Mucosa of descending colon (tissue), 3 donors: ENCODE measurements around the gene PDGFB. TPM values are rescaled to one million over a fixed set of nuclear protein-coding genes. Genes with fewer than 3 reads are reported as not detected.
A peak's percentile ranks its signal among the peaks of the same experiment; 100 is the strongest.

ENCODE experiments used
- ATAC-seq: fragments of 200-7000 bp; cut with Tn5 transposase; one replicate; pipeline ENCODE4 v1.9.1; 2020; ENCODE audit warnings: mild to moderate bottlenecking, moderate library complexity
- DNase-seq, 3 donors: peaks; one replicate each; pipeline ENCODE4 v3.0.0-alpha.2; 2020
- H3K36me3 ChIP-seq: fragments of 200-600 bp; one replicate; pipeline ENCODE4 v1.8.0; 2021; ENCODE audit warnings: low read depth, mild to moderate bottlenecking
- H3K4me1 ChIP-seq: fragments of 200-600 bp; one replicate; pipeline ENCODE4 v1.8.0; 2021; ENCODE audit warnings: low read depth, mild to moderate bottlenecking
- H3K4me3 ChIP-seq: fragments of 200-600 bp; one replicate; pipeline ENCODE4 v1.8.0; 2021; ENCODE audit warnings: mild to moderate bottlenecking
- H3K9me3 ChIP-seq: fragments of 200-600 bp; one replicate; pipeline ENCODE4 v1.8.0; 2021; ENCODE audit warnings: mild to moderate bottlenecking
- intact Hi-C, 2 donors: fragments of 100-400 bp; cut with DNase I in 1 of 2; cut with micrococcal nuclease in 1 of 2; formaldehyde crosslinking; loops; one replicate each; pipeline versions ENCODE4 v1.11.0 to v1.11.1; 2022; cut with DNase I, micrococcal nuclease
- total RNA-seq, 3 donors: library from RNA; stranded (reverse); fragmentation: NEBNext Ultra II Directional in 2 of 3; extraction: Animal tissue kit (Norgen Biotek cat#: 25700) in 2 of 3; gene quantifications; one replicate each; pipeline versions ENCODE4 v1.2.1 to v1.2.4, GENCODE V29; 2021 to 2023
- TF ChIP-seq, protein P1 (sequence below): fragments of 200-600 bp; IDR thresholded peaks from one replicate; pipeline ENCODE4 v1.8.0; 2022; ENCODE audit warnings: antibody characterized with exemption, mild to moderate bottlenecking
- donor health status: DM: no; HTN: no; CAD: no; lungs with moderate emphysema.
- donor health status: DM: no; HTN: no; CAD: no.
- donor health status: DM: no; HTN: yes; CAD: no.

The PDGFB gene
- total RNA-seq, 3 donors from 2014 or later, result 1.8 to 16.6 (median 5.4) TPM

- no peaks in the 10 kb centered on the region for H3K36me3 ChIP-seq
- ATAC-seq (no peak), DNase-seq (no peak)
- H3K9me3 ChIP-seq, result no peaks in the 10 kb centered on the region
- TF ChIP-seq, protein P1, sequence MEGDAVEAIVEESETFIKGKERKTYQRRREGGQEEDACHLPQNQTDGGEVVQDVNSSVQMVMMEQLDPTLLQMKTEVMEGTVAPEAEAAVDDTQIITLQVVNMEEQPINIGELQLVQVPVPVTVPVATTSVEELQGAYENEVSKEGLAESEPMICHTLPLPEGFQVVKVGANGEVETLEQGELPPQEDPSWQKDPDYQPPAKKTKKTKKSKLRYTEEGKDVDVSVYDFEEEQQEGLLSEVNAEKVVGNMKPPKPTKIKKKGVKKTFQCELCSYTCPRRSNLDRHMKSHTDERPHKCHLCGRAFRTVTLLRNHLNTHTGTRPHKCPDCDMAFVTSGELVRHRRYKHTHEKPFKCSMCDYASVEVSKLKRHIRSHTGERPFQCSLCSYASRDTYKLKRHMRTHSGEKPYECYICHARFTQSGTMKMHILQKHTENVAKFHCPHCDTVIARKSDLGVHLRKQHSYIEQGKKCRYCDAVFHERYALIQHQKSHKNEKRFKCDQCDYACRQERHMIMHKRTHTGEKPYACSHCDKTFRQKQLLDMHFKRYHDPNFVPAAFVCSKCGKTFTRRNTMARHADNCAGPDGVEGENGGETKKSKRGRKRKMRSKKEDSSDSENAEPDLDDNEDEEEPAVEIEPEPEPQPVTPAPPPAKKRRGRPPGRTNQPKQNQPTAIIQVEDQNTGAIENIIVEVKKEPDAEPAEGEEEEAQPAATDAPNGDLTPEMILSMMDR, result no peak
- H3K4me3 ChIP-seq, result no peak overlapping the region
- peaks cover 11% of the 10 kb centered on the region for H3K4me1 ChIP-seq
- intact Hi-C loops, result loop anchor here in 1 of 2 donors (10.0 kb wide), 1 partner anchor 136 kb away; the partner anchor contains the start of gene RPL3
These were observed 66.3 kb downstream of the PDGFB start for GRCh38 chr22:39178206-39179111.

GRCh38 chr22:39177791-39178190 is 67.0 kb downstream of the PDGFB start:
- Histone ChIP-seq H3K4me3 (no peak overlapping the region), H3K36me3 (no peaks in the 10 kb centered on the region), H3K9me3 (no peaks in the 10 kb centered on the region), H3K4me1 (peaks cover 11% of the 10 kb centered on the region)
- DNase-seq (peak in 1 of 3 donors; percentile 56), ATAC-seq (no peak)
- intact Hi-C loops, result loop anchor here in 1 of 2 donors (10.0 kb wide), 1 partner anchor 137 kb away; the partner anchor contains the start of gene RPL3
- TF ChIP-seq, protein P1, result no peak

DNA sequence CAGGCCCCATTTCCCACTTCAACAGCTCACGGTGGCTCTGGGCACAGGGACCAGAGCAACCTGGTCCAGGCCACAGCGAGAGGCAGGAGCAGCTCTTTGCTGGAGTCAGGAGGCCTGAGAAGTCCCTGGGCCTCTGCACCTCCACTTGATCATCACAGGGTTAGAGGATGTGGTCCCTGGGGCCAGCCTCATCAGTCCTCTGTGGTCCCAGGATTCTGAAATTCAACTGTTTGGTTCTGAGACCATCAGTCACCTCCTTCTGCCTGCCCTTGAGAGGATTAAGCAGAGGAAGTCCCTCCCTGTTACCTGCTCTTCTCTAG is 67.4 kb downstream of the PDGFB start:
- H3K36me3 ChIP-seq, result no peaks in the 10 kb centered on the region
- no peak overlapping the region for H3K4me3 ChIP-seq
- peaks cover 11% of the 10 kb centered on the region for H3K4me1 ChIP-seq
- intact Hi-C loops, result loop anchor here in 1 of 2 donors (10.0 kb wide), 1 partner anchor 137 kb away; the partner anchor contains the start of gene RPL3
- DNase-seq (no peak), ATAC-seq (no peak)
- no peaks in the 10 kb centered on the region for H3K9me3 ChIP-seq
- TF ChIP-seq, protein P1, result no peak

DNA sequence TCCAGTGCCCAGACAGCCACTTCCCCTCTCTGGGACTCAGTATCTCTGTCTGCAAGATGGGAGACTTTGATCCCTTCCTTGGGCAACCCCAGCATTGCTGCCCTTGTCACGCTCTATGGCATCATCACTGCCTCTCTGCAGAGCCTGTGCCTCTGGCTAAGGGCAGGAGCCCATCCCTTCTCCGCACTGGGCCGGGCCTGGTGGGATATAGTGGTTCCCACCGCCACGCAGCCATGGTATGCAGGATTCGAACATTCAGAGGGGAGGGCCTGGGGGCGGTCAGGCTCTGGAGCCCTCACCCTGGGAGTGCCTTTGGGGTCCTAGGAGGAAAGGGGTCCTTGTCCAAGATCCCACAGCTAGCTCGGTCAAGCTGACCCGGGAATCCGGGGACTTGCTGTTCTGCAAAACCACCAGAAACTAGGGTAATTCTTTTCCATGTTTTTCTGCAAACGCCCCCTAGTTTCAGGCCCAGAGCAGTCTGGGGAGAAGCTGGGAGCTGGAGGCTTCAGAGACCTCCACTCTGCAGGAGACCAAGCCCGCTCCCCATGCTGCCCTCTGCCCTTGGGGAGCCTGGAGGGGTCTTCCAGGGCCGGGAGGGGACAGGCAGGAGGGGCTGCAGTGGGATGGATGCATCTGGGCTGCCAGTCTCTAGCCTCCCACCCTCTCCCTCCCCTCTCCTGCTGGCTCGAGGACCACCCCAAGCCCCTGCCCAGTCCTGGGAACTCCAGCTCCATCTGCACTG is 67.9 kb downstream of the PDGFB start:
- H3K36me3 ChIP-seq, result no peaks in the 10 kb centered on the region
- peaks cover 11% of the 10 kb centered on the region for H3K4me1 ChIP-seq
- intact Hi-C loops, result loop anchor here in 1 of 2 donors (10.0 kb wide), 1 partner anchor 138 kb away; the partner anchor contains the start of gene RPL3
- H3K4me3 ChIP-seq, result no peak overlapping the region
- ATAC-seq (no peak), DNase-seq (no peak)
- H3K9me3 ChIP-seq, result no peaks in the 10 kb centered on the region
- TF ChIP-seq, protein P1, result no peak

GRCh38 chr22:39176143-39176713 is 68.6 kb downstream of the PDGFB start:
- intact Hi-C loops, result loop anchor here in 1 of 2 donors (10.0 kb wide), 1 partner anchor 139 kb away; the partner anchor contains the start of gene RPL3
- no peaks in the 10 kb centered on the region for H3K9me3 ChIP-seq
- TF ChIP-seq, protein P1, result no peak
- peaks cover 13% of the 10 kb centered on the region for H3K4me1 ChIP-seq
- no peaks in the 10 kb centered on the region for H3K36me3 ChIP-seq
- DNase-seq, result peak in 1 of 3 donors; percentile 64
- no peak overlapping the region for H3K4me3 ChIP-seq
- peak; percentile 10 for ATAC-seq
